ENCODE measurements around the gene ANKS1A.

- TF ChIP-seq, protein P1, sequence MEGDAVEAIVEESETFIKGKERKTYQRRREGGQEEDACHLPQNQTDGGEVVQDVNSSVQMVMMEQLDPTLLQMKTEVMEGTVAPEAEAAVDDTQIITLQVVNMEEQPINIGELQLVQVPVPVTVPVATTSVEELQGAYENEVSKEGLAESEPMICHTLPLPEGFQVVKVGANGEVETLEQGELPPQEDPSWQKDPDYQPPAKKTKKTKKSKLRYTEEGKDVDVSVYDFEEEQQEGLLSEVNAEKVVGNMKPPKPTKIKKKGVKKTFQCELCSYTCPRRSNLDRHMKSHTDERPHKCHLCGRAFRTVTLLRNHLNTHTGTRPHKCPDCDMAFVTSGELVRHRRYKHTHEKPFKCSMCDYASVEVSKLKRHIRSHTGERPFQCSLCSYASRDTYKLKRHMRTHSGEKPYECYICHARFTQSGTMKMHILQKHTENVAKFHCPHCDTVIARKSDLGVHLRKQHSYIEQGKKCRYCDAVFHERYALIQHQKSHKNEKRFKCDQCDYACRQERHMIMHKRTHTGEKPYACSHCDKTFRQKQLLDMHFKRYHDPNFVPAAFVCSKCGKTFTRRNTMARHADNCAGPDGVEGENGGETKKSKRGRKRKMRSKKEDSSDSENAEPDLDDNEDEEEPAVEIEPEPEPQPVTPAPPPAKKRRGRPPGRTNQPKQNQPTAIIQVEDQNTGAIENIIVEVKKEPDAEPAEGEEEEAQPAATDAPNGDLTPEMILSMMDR (IDR thresholded peaks at IDR 0.05 in 4 of 5, conservative IDR thresholded peaks at IDR 0.05 in 1 of 5) = no peak
- no peak for TF ChIP-seq POLR2A (IDR thresholded peaks at IDR 0.05)
Measured at GRCh38 chr6:35055891-35056290, 166.8 kb downstream of the ANKS1A start.
